Measurements from ENCODE around the gene MYL3.

- TF ChIP-seq ZNF274 (IDR thresholded peaks at IDR 0.05; ENCODE audit: low read depth, low read length) = no peak
- TF ChIP-seq YY1 (IDR thresholded peaks at IDR 0.05; ENCODE audit: insufficient read depth, insufficient read length) = no peak
Observed at GRCh38 chr3:46877406-46878125, 14.3 kb upstream of the MYL3 start, which contains the start of gene PTH1R.
